K562 (cell line): ENCODE measurements around the gene NPFFR1. TPM values are rescaled to one million over a fixed set of nuclear protein-coding genes. Genes with fewer than 3 reads are reported as not detected.

Source experiments
- AFF1 ChIP-seq, 2 experiments: fragments of 450-650 bp; IDR thresholded peaks; 2 replicates each; pipeline ENCODE4 v1.6.1; 2018; ENCODE audit warnings: mild to moderate bottlenecking in 2 of 2, low read depth in 1 of 2; ENCODE audit not compliant: partially characterized antibody in 2 of 2
- CBX8 ChIP-seq: fragments of 200-600 bp; sonication (generic); IDR thresholded peaks from 2 replicates; pipeline ENCODE4 v1.6.1; 2012; ENCODE audit warnings: borderline replicate concordance, mixed run types, low read depth, mild to moderate bottlenecking, moderate library complexity, mixed read lengths, low read length, control low read depth, inconsistent platforms; ENCODE audit not compliant: poor library complexity, severe bottlenecking; ENCODE audit errors: extremely low read depth
- E2F3 ChIP-seq: fragments of 250-450 bp; sonication (Bioruptor Pico); IDR thresholded peaks from 2 replicates; pipeline ENCODE4 v1.4.0; 2020; ENCODE audit warnings: mild to moderate bottlenecking
- EGR1 ChIP-seq: fragments of 450-650 bp; conservative IDR thresholded peaks from 2 replicates; pipeline ENCODE4 v1.6.1; 2017; ENCODE audit warnings: mild to moderate bottlenecking
- FOXM1 ChIP-seq, 2 experiments: fragments of 450-650 bp in 1 of 2; sonication (generic) in 1 of 2; formaldehyde crosslinking in 1 of 2; IDR thresholded peaks; 2 replicates each; pipeline versions ENCODE4 v1.6.1 to v1.9.0; 2017 to 2022; ENCODE audit warnings: low read depth in 2 of 2, mild to moderate bottlenecking in 2 of 2, missing genetic modification reagents in 1 of 2, moderate library complexity in 1 of 2
- HEY1 ChIP-seq: fragments of 250-450 bp; sonication (Bioruptor Pico); IDR thresholded peaks from 2 replicates; pipeline ENCODE4 v1.5.0; 2020; ENCODE audit warnings: mild to moderate bottlenecking, moderate library complexity, borderline replicate concordance
- NRF1 ChIP-seq, 2 experiments: fragments of 450-650 bp; IDR thresholded peaks in 1 of 2; conservative IDR thresholded peaks in 1 of 2; 2 replicates each; pipeline ENCODE4 v1.6.1; 2014; ENCODE audit warnings: mild to moderate bottlenecking in 2 of 2
- NUFIP1 ChIP-seq: fragments of 450-650 bp; IDR thresholded peaks from 2 replicates; pipeline ENCODE4 v1.6.1; 2018; ENCODE audit not compliant: partially characterized antibody
- PPARD ChIP-seq: fragments of 250-450 bp; sonication (Bioruptor Pico); IDR thresholded peaks from 2 replicates; pipeline ENCODE4 v1.8.0; 2022; ENCODE audit warnings: inconsistent platforms, mild to moderate bottlenecking, moderate library complexity
- SUPT5H ChIP-seq: fragments of 450-650 bp; IDR thresholded peaks from 2 replicates; pipeline ENCODE4 v1.6.1; 2016
- TAL1 ChIP-seq: fragments of 450-650 bp; IDR thresholded peaks from 2 replicates; pipeline ENCODE4 v1.6.1; 2016; ENCODE audit warnings: mild to moderate bottlenecking
- ZBTB40 ChIP-seq, 2 experiments: fragments of 450-650 bp in 1 of 2; sonication (generic) in 1 of 2; formaldehyde crosslinking in 1 of 2; IDR thresholded peaks; 2 replicates each; pipeline versions ENCODE4 v1.7.1 to v1.9.0; 2016 to 2022; ENCODE audit warnings: inconsistent platforms in 1 of 2, mild to moderate bottlenecking in 1 of 2, missing genetic modification reagents in 1 of 2
- ZNF75A ChIP-seq: fragments of 450-650 bp; formaldehyde crosslinking; IDR thresholded peaks from 2 replicates; pipeline ENCODE4 v1.4.0; 2020; ENCODE audit warnings: mild to moderate bottlenecking
- polyA plus RNA-seq, 8 experiments: library from polyadenylated mRNA; depleted of rRNA in 4 of 8; stranded (reverse) in 5 of 8; unstranded in 3 of 8; fragments of >200 nt; fragmentation: Nextera tagmentation in 2 of 8; fragmentation: Illumina TruSeq in 1 of 8; extraction: Ambion mirVana in 2 of 8; extraction: Trizol in 1 of 8; gene quantifications; 2 replicates each; pipeline versions ENCODE4 v1.2.1 to v1.2.3, GENCODE V29; 2011 to 2014; ENCODE audit warnings: inconsistent platforms in 1 of 8, missing spikeins in 1 of 8
- total RNA-seq, 7 experiments: library from RNA; depleted of rRNA in 6 of 7; stranded (reverse); fragments of >200 nt in 6 of 7; fragmentation: Illumina TruSeq in 2 of 7; extraction: Trizol in 2 of 7; gene quantifications; 2 replicates each; pipeline versions ENCODE4 v1.2.1 to v1.2.3, GENCODE V29; 2011 to 2021; ENCODE audit warnings: low replicate concordance in 1 of 7

The NPFFR1 gene
- total and polyA plus RNA-seq, 9 of the 15 experiments (the other 6 are each of a cell fraction or from before 2014, with no cell fraction given) = under 0.01 TPM; not detected in 8

GRCh38 chr10:70233109-70233938 lies 50.5 kb downstream of the NPFFR1 start, which contains the start of gene PPA1 (continued):
- peak; percentile 76 to 83 for TF ChIP-seq AFF1 (IDR thresholded peaks at IDR 0.05; ENCODE audit: low read depth in 1 of 2, partially characterized antibody in 2 of 2)
- TF ChIP-seq ZBTB40 (IDR thresholded peaks at IDR 0.05) = peak; percentile 64
- no peak for TF ChIP-seq ZBTB40 (CRISPR knock-in tag; IDR thresholded peaks at IDR 0.05)
- no peak for TF ChIP-seq CBX8
- peak; percentile 42 for TF ChIP-seq NUFIP1
- TF ChIP-seq NRF1 (conservative IDR thresholded peaks at IDR 0.05 in 1 of 2, IDR thresholded peaks at IDR 0.05 in 1 of 2) = peak; percentile 99
- TF ChIP-seq TAL1 = peak; percentile 32; the same call in 1 of the 2 replicates
- peak; percentile 25; the same call in 1 of the 2 replicates for TF ChIP-seq ZNF75A (CRISPR knock-in tag)
- TF ChIP-seq EGR1 = peak; percentile 75
- no peak for TF ChIP-seq FOXM1 (IDR thresholded peaks at IDR 0.05; ENCODE audit: low read depth)
- TF ChIP-seq FOXM1 (CRISPR knock-in tag; IDR thresholded peaks at IDR 0.05; ENCODE audit: low read depth) = peak; percentile 70; the same call in 1 of the 2 replicates
- TF ChIP-seq SUPT5H = peak; percentile 92
- TF ChIP-seq PPARD (CRISPR knock-in tag) = no peak
- TF ChIP-seq E2F3 (CRISPR knock-in tag) = peak; percentile 67
- TF ChIP-seq HEY1 = no peak; the same call in 1 of the 2 replicates
